ENCODE results near the gene SLC26A2. TPM values are rescaled to one million over a fixed set of nuclear protein-coding genes. Genes with fewer than 3 reads are reported as not detected.

The SLC26A2 gene
- total RNA-seq, 4 donors from 2014 or later = 7.9 to 14.5 (median 8.6) TPM

- peaks cover 0 to 60% of the 10 kb centered on the region in 2 donors for H3K36me3 ChIP-seq
Observed at GRCh38 chr5:149979896-149980295, 19.3 kb downstream of the SLC26A2 start.

GRCh38 chr5:149981206-149981605 lies 20.6 kb downstream of the SLC26A2 start:
- no peak overlapping the region for H3K4me3 ChIP-seq
- no peaks in the 10 kb centered on the region for H3K9me3 ChIP-seq
- no peaks in the 10 kb centered on the region for H3K4me1 ChIP-seq
- WGBS, 2 donors (ENCODE audit: low coverage in 1 of 2) = 13 to 52% methylated on average over 1 to 3 of the region's 3 CpGs
- H3K27ac ChIP-seq = no peak overlapping the region
- peaks cover 0 to 60% of the 10 kb centered on the region in 2 donors for H3K36me3 ChIP-seq
- no peaks in the 10 kb centered on the region for H3K27me3 ChIP-seq
- TF ChIP-seq EP300 (IDR thresholded peaks at IDR 0.05) = no peak
- TF ChIP-seq CTCF (IDR thresholded peaks at IDR 0.05) = no peak
- no peak for TF ChIP-seq POLR2AphosphoS5 (IDR thresholded peaks at IDR 0.05)
- no peak for TF ChIP-seq POLR2A (IDR thresholded peaks at IDR 0.05)
- no peak for ATAC-seq

More at GRCh38 chr5:149979896-149980295, 19.3 kb downstream of the SLC26A2 start:
- Histone ChIP-seq H3K4me3 (no peak overlapping the region), H3K4me1 (no peaks in the 10 kb centered on the region), H3K27me3 (no peaks in the 10 kb centered on the region), H3K27ac (no peak overlapping the region), H3K9me3 (no peaks in the 10 kb centered on the region)
- no peak for ATAC-seq
- TF ChIP-seq POLR2A (IDR thresholded peaks at IDR 0.05) (no peak), CTCF (IDR thresholded peaks at IDR 0.05) (no peak), POLR2AphosphoS5 (IDR thresholded peaks at IDR 0.05) (no peak), EP300 (IDR thresholded peaks at IDR 0.05) (no peak)
- 89 to 92% methylated on average over 1 of the region's 1 CpG for WGBS, 2 donors (ENCODE audit: low coverage in 1 of 2)

- ATAC-seq = no peak
Observed at GRCh38 chr5:149982505-149982904, 21.9 kb downstream of the SLC26A2 start.

GRCh38 chr5:149988126-149988525 lies 27.6 kb downstream of the SLC26A2 start:
- TF ChIP-seq POLR2A (IDR thresholded peaks at IDR 0.05) = no peak
- no peak for TF ChIP-seq CTCF (IDR thresholded peaks at IDR 0.05)
- no peak for TF ChIP-seq EP300 (IDR thresholded peaks at IDR 0.05)
- no peak for TF ChIP-seq POLR2AphosphoS5 (IDR thresholded peaks at IDR 0.05)
- H3K9me3 ChIP-seq = no peaks in the 10 kb centered on the region
- no peak overlapping the region for H3K27ac ChIP-seq
- WGBS, 2 donors (ENCODE audit: low coverage in 1 of 2) = 81 to 83% methylated on average over 3 to 5 of the region's 5 CpGs
- no peaks in the 10 kb centered on the region for H3K27me3 ChIP-seq
- H3K4me3 ChIP-seq = no peak overlapping the region
- H3K36me3 ChIP-seq = peaks cover 0 to 3% of the 10 kb centered on the region in 2 donors
- no peak for ATAC-seq
- no peaks in the 10 kb centered on the region for H3K4me1 ChIP-seq

More at GRCh38 chr5:149982505-149982904, 21.9 kb downstream of the SLC26A2 start:
- Histone ChIP-seq H3K27ac (no peak overlapping the region), H3K27me3 (no peaks in the 10 kb centered on the region), H3K4me3 (no peak overlapping the region), H3K4me1 (no peaks in the 10 kb centered on the region), H3K9me3 (no peaks in the 10 kb centered on the region), H3K36me3 (peaks cover 0 to 53% of the 10 kb centered on the region in 2 donors)
- TF ChIP-seq EP300 (IDR thresholded peaks at IDR 0.05) (no peak), CTCF (IDR thresholded peaks at IDR 0.05) (no peak), POLR2AphosphoS5 (IDR thresholded peaks at IDR 0.05) (no peak), POLR2A (IDR thresholded peaks at IDR 0.05) (no peak)

GRCh38 chr5:149990518-149991376 lies 30.2 kb downstream of the SLC26A2 start:
- no peak overlapping the region for H3K27ac ChIP-seq
- no peak overlapping the region for H3K4me3 ChIP-seq
- peak; percentile 73 for ATAC-seq
- H3K27me3 ChIP-seq = no peaks in the 10 kb centered on the region
- H3K4me1 ChIP-seq = no peaks in the 10 kb centered on the region
- peak; percentile 86 to 93 (median 88) for TF ChIP-seq CTCF (IDR thresholded peaks at IDR 0.05)
- no peak for TF ChIP-seq EP300 (IDR thresholded peaks at IDR 0.05)
- 61 to 67% methylated on average over 3 to 4 of the region's 4 CpGs for WGBS, 2 donors (ENCODE audit: low coverage in 1 of 2)
- peaks cover 0 to 21% of the 10 kb centered on the region in 2 donors for H3K36me3 ChIP-seq
- no peaks in the 10 kb centered on the region for H3K9me3 ChIP-seq
